ENCODE measurements around the gene FGFR3. TPM values are rescaled to one million over a fixed set of nuclear protein-coding genes. Genes with fewer than 3 reads are reported as not detected.

The FGFR3 gene
- total and polyA plus RNA-seq, 2 of the 8 experiments (the other 6 are each of a cell fraction or from before 2014, with no cell fraction given): 9.0 to 19.5 TPM

- TF ChIP-seq CTCF (IDR thresholded peaks at IDR 0.05; ENCODE audit: control extremely low read depth in 1 of 3, insufficient read depth in 1 of 3, low read depth in 1 of 3, low read length in 3 of 3) (no peak), POLR2A (IDR thresholded peaks at IDR 0.05; ENCODE audit: control extremely low read depth in 1 of 2, low read depth in 2 of 2, low read length in 2 of 2) (no peak), HDAC6 (IDR thresholded peaks at IDR 0.05; ENCODE audit: low read depth, low read length) (no peak)
Observed at GRCh38 chr4:1826531-1827350, 33.6 kb downstream of the FGFR3 start (continued).

Data from H1 (cell line).